CD4-positive, alpha-beta T cell (primary cell): ENCODE measurements around the gene SGIP1. TPM values are rescaled to one million over a fixed set of nuclear protein-coding genes. Genes with fewer than 3 reads are reported as not detected.

ENCODE experiments used
- ATAC-seq: fragments of 200-7000 bp; cut with Tn5 transposase; one replicate; pipeline ENCODE4 v1.10.0; 2022; ENCODE audit warnings: mild to moderate bottlenecking; ENCODE audit not compliant: poor library complexity
- CTCF ChIA-PET: fragments of 350-600 bp; sonication (Branson Sonifier 250); formaldehyde crosslinking; loops from one replicate; lab custom pipeline; 2021; ENCODE audit warnings: antibody characterized with exemption, inconsistent platforms; lab: Charles Lee
- POLR2A ChIA-PET: fragments of 350-600 bp; sonication (Branson Sonifier 250); formaldehyde crosslinking; loops from one replicate; lab custom pipeline; 2021; ENCODE audit warnings: antibody characterized with exemption, inconsistent platforms; lab: Charles Lee
- DNase-seq, 14 experiments: peaks; one replicate each; pipeline ENCODE4 v3.0.0-alpha.2; 2013 to 2020; ENCODE audit warnings: mixed read lengths in 2 of 14
- H3K27ac ChIP-seq, 2 donors: one replicate each; pipeline versions ENCODE4 v1.5.1 to v1.7.0; 2013; ENCODE audit warnings: low read length in 2 of 2, low read depth in 1 of 2, mild to moderate bottlenecking in 1 of 2
- H3K27me3 ChIP-seq, 2 experiments: 1 replicate in 1 of 2; 2 replicates in 1 of 2; pipeline versions ENCODE4 v1.6.1 to v1.7.0; 2013; ENCODE audit warnings: low read length in 2 of 2, control low read depth in 1 of 2, mild to moderate bottlenecking in 1 of 2, moderate library complexity in 1 of 2; ENCODE audit not compliant: insufficient read depth in 2 of 2, control insufficient read depth in 1 of 2
- H3K36me3 ChIP-seq: one replicate; pipeline ENCODE4 v1.6.1; 2013; ENCODE audit warnings: low read length, control low read depth; ENCODE audit not compliant: insufficient read depth
- H3K4me1 ChIP-seq: one replicate; pipeline ENCODE4 v1.6.1; 2013; ENCODE audit warnings: low read length, control low read depth; ENCODE audit not compliant: insufficient read depth
- H3K4me3 ChIP-seq: one replicate; pipeline ENCODE4 v1.5.1; 2013; ENCODE audit warnings: mild to moderate bottlenecking, low read length, moderate library complexity
- H3K9me3 ChIP-seq, 2 experiments: 1 replicate in 1 of 2; 2 replicates in 1 of 2; pipeline versions ENCODE4 v1.6.1 to v1.7.0; 2013; ENCODE audit warnings: low read length in 2 of 2, mild to moderate bottlenecking in 2 of 2, control low read depth in 1 of 2, moderate library complexity in 1 of 2; ENCODE audit not compliant: control insufficient read depth in 1 of 2, insufficient read depth in 1 of 2
- H3K27ac Mint-ChIP-seq: one replicate; pipeline ENCODE4 v1.8.0; 2020; ENCODE audit warnings: mixed read lengths
- H3K27me3 Mint-ChIP-seq: one replicate; pipeline ENCODE4 v1.8.0; 2021; ENCODE audit warnings: mixed read lengths
- H3K36me3 Mint-ChIP-seq: one replicate; pipeline ENCODE4 v1.8.0; 2021; ENCODE audit warnings: low read depth, mixed read lengths
- H3K4me1 Mint-ChIP-seq: one replicate; pipeline ENCODE4 v1.8.0; 2021; ENCODE audit warnings: low read depth, mixed read lengths
- H3K4me3 Mint-ChIP-seq: one replicate; pipeline ENCODE4 v1.8.0; 2020; ENCODE audit warnings: mild to moderate bottlenecking, mixed read lengths
- H3K9me3 Mint-ChIP-seq: one replicate; pipeline ENCODE4 v1.8.0; 2020; ENCODE audit warnings: mixed read lengths
- CTCF ChIP-seq: fragments of 200-600 bp; IDR thresholded peaks from one replicate; pipeline ENCODE4 v1.8.0; 2022; ENCODE audit warnings: antibody characterized with exemption, mild to moderate bottlenecking
- intact Hi-C, 2 experiments: fragments of 100-400 bp; cut with DNase I in 1 of 2; cut with micrococcal nuclease in 1 of 2; formaldehyde crosslinking; loops; one replicate each; pipeline versions ENCODE4 v1.15.1 to v1.9.0; 2023 to 2025; cut with DNase I, micrococcal nuclease
- total RNA-seq, 174 experiments: library from RNA in 2 of 174; stranded (reverse) in 2 of 174; gene quantifications; one replicate each; pipeline ENCODE4 v1.2.3 and lab custom pipeline; 2021 to 2026

SGIP1 gene
- total RNA-seq, 2 experiments from 2014 or later: 0.84 TPM; not detected in 1

DNA sequence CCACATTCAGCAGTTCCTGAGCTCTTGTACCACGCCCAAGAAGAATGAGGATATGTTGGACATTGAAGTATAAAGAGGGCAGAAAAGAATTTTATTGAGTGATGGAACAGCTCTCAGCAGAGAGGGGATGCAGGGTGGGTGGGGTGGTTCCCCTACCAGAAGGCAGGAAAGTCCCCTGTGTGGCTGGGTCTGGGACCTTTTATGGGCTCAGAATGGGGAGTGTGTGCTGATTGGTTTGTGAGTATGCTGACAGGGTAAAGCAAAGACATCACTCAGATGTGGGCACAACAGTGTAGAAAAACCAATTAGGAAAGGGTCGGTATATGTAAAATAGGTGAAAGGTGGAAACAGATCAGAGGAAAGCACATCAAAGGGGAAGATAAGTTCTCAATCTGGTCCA, 62.2 kb downstream of the SGIP1 start:
- DNase-seq: no peak
- H3K4me1 ChIP-seq: no peaks in the 10 kb centered on the region
- Mint-ChIP-seq H3K27me3 (peaks cover 28% of the 10 kb centered on the region), H3K4me3 (no peak overlapping the region), H3K4me1 (no peaks in the 10 kb centered on the region), H3K9me3 (no peaks in the 10 kb centered on the region), H3K36me3 (no peaks in the 10 kb centered on the region), H3K27ac (no peak overlapping the region)
- POLR2A ChIA-PET: no interaction called here
- H3K27me3 ChIP-seq: peaks cover 0 to 2% of the 10 kb centered on the region in 2 experiments
- H3K36me3 ChIP-seq: no peaks in the 10 kb centered on the region
- H3K4me3 ChIP-seq: no peak overlapping the region
- intact Hi-C loops: no loop called here
- no peaks in the 10 kb centered on the region for H3K9me3 ChIP-seq
- no peak overlapping the region for H3K27ac ChIP-seq
- no peak for ATAC-seq
- no peak for TF ChIP-seq CTCF
- CTCF ChIA-PET: no interaction called here

- H3K9me3 Mint-ChIP-seq: no peaks in the 10 kb centered on the region
- DNase-seq (no peak), ATAC-seq (no peak)
- Histone ChIP-seq H3K4me1 (no peaks in the 10 kb centered on the region), H3K9me3 (no peaks in the 10 kb centered on the region), H3K27me3 (no peaks in the 10 kb centered on the region), H3K4me3 (no peak overlapping the region), H3K36me3 (no peaks in the 10 kb centered on the region), H3K27ac (no peak overlapping the region)
- no peak for TF ChIP-seq CTCF
- intact Hi-C loops: no loop called here
- ChIA-PET CTCF (no interaction called here), POLR2A (interaction anchor here (0.6 kb wide), 1 partner anchor 678 kb away, joined by 3 read pairs; no protein-coding TSS in a partner anchor)
- no peaks in the 10 kb centered on the region for H3K36me3 Mint-ChIP-seq
- H3K27ac Mint-ChIP-seq: no peak overlapping the region
- H3K27me3 Mint-ChIP-seq: peaks cover 30% of the 10 kb centered on the region
- no peaks in the 10 kb centered on the region for H3K4me1 Mint-ChIP-seq
- H3K4me3 Mint-ChIP-seq: no peak overlapping the region
These were observed 63.5 kb downstream of the SGIP1 start for GRCh38 chr1:66597500-66597899.

DNA sequence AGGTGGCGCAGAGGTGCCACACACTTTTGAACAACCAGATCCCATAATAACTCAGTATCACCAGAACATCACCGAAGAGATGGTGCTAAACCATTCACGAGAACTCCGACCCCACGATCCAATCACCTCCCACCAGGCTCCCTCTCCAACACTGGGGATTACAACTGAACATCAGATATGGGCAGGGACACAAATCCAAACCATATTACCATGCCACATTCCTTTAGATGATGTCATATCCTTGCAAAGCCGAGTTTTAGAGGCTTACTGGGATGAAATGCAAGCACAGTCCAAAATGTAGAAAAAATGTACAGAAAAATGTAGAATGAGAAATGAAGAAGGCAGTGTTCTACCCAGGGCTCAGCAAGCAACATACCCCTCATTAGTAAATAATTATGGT, 64.7 kb downstream of the SGIP1 start:
- TF ChIP-seq CTCF: no peak
- CTCF ChIA-PET: no interaction called here

More for the DNA sequence above, 64.7 kb downstream of the SGIP1 start:
- intact Hi-C loops: no loop called here
- H3K36me3 ChIP-seq: no peaks in the 10 kb centered on the region
- H3K4me1 ChIP-seq: no peaks in the 10 kb centered on the region
- no peak overlapping the region for H3K4me3 ChIP-seq
- Mint-ChIP-seq H3K4me1 (no peaks in the 10 kb centered on the region), H3K27me3 (peaks cover 29% of the 10 kb centered on the region), H3K9me3 (no peaks in the 10 kb centered on the region), H3K27ac (no peak overlapping the region), H3K4me3 (no peak overlapping the region), H3K36me3 (no peaks in the 10 kb centered on the region)
- ATAC-seq (no peak), DNase-seq (no peak)
- POLR2A ChIA-PET: no interaction called here
- H3K27ac ChIP-seq: no peak overlapping the region
- H3K27me3 ChIP-seq: no peaks in the 10 kb centered on the region
- H3K9me3 ChIP-seq: no peaks in the 10 kb centered on the region
